EL (cell line): ENCODE data around the gene APOBEC3F.
"Not testable (repeated sequence)": the region's sequence is repeated elsewhere in the genome, so short reads cannot be mapped to it uniquely, and the experiment has no call there.

Experiments
- DNase-seq: peaks from one replicate; pipeline ENCODE4 v3.0.0-alpha.2; 2016

APOBEC3F gene

GRCh38 chr22:39028281-39028680 is 12.4 kb upstream of the APOBEC3F start:
- no peak for DNase-seq

GRCh38 chr22:39029227-39029626 is 11.4 kb upstream of the APOBEC3F start:
- DNase-seq: no peak

- no peak for DNase-seq
Observed at GRCh38 chr22:39030705-39031104, 10.0 kb upstream of the APOBEC3F start.

- DNase-seq: not testable (repeated sequence)
Observed at GRCh38 chr22:39031434-39032295, 9.0 kb upstream of the APOBEC3F start.

- not testable (repeated sequence) for DNase-seq
Observed at GRCh38 chr22:39037071-39037470, 3.6 kb upstream of the APOBEC3F start.

- DNase-seq: no peak
Observed at GRCh38 chr22:39039306-39040126, 1.1 kb upstream of the APOBEC3F start.

- not testable (repeated sequence) for DNase-seq
Observed at GRCh38 chr22:39040155-39040537, 518 bp upstream of the APOBEC3F start.

- DNase-seq: no peak
Observed at GRCh38 chr22:39041908-39042307, 1.2 kb downstream of the APOBEC3F start.

- not testable (repeated sequence) for DNase-seq
Observed at GRCh38 chr22:39043063-39043462, 2.4 kb downstream of the APOBEC3F start.

- DNase-seq: not testable (repeated sequence)
Observed at GRCh38 chr22:39045136-39045535, 4.5 kb downstream of the APOBEC3F start.

- DNase-seq: not testable (repeated sequence)
Observed at GRCh38 chr22:39049486-39049885, 8.8 kb downstream of the APOBEC3F start.

GRCh38 chr22:39051844-39052495 is 11.3 kb downstream of the APOBEC3F start:
- DNase-seq: not testable (repeated sequence)

- no peak for DNase-seq
Observed at GRCh38 chr22:39055658-39056057, 15.0 kb downstream of the APOBEC3F start.

GRCh38 chr22:39061290-39061689 is 20.6 kb downstream of the APOBEC3F start:
- not testable (repeated sequence) for DNase-seq

- DNase-seq: peak; percentile 18
Observed at GRCh38 chr22:39061951-39062350, 21.3 kb downstream of the APOBEC3F start.

- not testable (repeated sequence) for DNase-seq
Observed at GRCh38 chr22:39063904-39064303, 23.2 kb downstream of the APOBEC3F start.

- DNase-seq: not testable (repeated sequence)
Observed at GRCh38 chr22:39066442-39067276, 26.0 kb downstream of the APOBEC3F start.

GRCh38 chr22:39068033-39068785 is 27.5 kb downstream of the APOBEC3F start:
- no peak for DNase-seq

GRCh38 chr22:39070186-39070585 is 29.5 kb downstream of the APOBEC3F start:
- no peak for DNase-seq

- not testable (repeated sequence) for DNase-seq
Observed at GRCh38 chr22:39072581-39072981, 31.9 kb downstream of the APOBEC3F start.

GRCh38 chr22:39073981-39074380 is 33.3 kb downstream of the APOBEC3F start:
- DNase-seq: no peak
